ENCODE data around the gene TMPRSS2. TPM values are rescaled to one million over a fixed set of nuclear protein-coding genes. Genes with fewer than 3 reads are reported as not detected.
A peak's percentile ranks its signal among the peaks of the same experiment; 100 is the strongest.

Gene TMPRSS2
- total RNA-seq, 4 donors from 2014 or later = not detected

- ATAC-seq (ENCODE audit: low FRiP score) = no peak
- DNase-seq (ENCODE audit: low spot score) = no peak
- TF ChIP-seq CTCF (IDR thresholded peaks at IDR 0.05) = no peak
Measured at GRCh38 chr21:41444703-41445464, 63.1 kb downstream of the TMPRSS2 start.

GRCh38 chr21:41443562-41443961 is 64.4 kb downstream of the TMPRSS2 start:
- DNase-seq (ENCODE audit: low spot score) (no peak), ATAC-seq (ENCODE audit: low FRiP score) (no peak)
- no peak for TF ChIP-seq CTCF (IDR thresholded peaks at IDR 0.05)

- TF ChIP-seq CTCF (IDR thresholded peaks at IDR 0.05) = no peak
- DNase-seq (ENCODE audit: low spot score) (no peak), ATAC-seq (ENCODE audit: low FRiP score) (no peak)
Measured at GRCh38 chr21:41442481-41443186, 65.3 kb downstream of the TMPRSS2 start.

- ATAC-seq (ENCODE audit: low FRiP score) (no peak), DNase-seq (ENCODE audit: low spot score) (no peak)
- no peak for TF ChIP-seq CTCF (IDR thresholded peaks at IDR 0.05)
Measured at GRCh38 chr21:41441546-41441945, 66.4 kb downstream of the TMPRSS2 start.

- no peak for DNase-seq (ENCODE audit: low spot score)
- no peak for ATAC-seq (ENCODE audit: low FRiP score)
- TF ChIP-seq CTCF (IDR thresholded peaks at IDR 0.05) = no peak
Measured at GRCh38 chr21:41439248-41439647, 68.7 kb downstream of the TMPRSS2 start.

GRCh38 chr21:41438425-41439113 is 69.4 kb downstream of the TMPRSS2 start:
- ATAC-seq (ENCODE audit: low FRiP score) (peak; percentile 64), DNase-seq (ENCODE audit: low spot score) (no peak)
- no peak for TF ChIP-seq CTCF (IDR thresholded peaks at IDR 0.05)
